ENCODE results near the gene KIAA1614.
"Not testable (repeated sequence)": the region's sequence is repeated elsewhere in the genome, so short reads cannot be mapped to it uniquely, and the experiment has no call there.

Gene KIAA1614

DNA sequence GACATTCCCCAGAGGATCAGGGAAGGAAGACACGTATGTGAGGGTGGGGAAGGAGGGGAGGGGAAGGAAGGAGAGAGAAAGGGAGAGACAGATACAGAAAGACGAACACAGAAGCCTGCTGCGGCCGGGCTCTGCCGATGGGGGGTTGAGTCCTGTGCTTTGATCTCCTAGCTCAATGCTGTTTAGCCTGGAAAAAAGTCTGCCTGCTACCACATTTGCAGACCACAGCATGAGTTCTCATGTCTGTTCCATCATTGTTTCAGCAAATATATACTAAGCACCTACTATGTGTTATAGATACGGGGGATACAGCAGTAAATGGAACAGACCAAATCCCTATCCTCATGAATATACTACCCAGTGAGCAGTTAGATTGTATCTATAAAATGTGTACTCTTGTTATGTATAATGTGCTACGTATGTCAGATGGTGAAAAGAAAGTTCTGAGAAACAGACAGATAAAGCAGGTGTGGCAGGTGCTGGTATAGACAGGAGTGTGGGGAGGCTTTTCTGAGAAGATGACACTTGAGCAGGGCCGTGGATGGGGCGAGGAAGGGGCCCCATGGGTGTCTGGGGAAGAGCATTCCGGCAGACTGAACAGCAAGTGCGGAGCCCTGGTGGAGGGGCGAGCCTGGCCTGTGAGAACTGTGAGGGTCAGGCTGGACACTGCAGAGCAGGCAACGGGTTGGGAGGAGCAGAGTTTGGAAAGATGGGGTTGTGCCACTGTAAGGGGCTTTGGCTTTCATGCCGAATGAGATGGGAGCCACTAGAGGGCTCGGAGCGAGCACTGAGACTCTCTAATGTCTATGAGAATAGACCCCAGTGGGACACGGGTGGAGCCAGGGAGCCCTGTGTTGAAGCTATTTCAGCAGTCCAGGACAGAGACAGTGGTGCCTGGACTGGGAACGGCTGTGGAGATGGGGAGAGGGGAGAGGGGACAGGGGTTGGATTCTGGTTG, 34.1 kb downstream of the KIAA1614 start:
- no peak for DNase-seq

DNA sequence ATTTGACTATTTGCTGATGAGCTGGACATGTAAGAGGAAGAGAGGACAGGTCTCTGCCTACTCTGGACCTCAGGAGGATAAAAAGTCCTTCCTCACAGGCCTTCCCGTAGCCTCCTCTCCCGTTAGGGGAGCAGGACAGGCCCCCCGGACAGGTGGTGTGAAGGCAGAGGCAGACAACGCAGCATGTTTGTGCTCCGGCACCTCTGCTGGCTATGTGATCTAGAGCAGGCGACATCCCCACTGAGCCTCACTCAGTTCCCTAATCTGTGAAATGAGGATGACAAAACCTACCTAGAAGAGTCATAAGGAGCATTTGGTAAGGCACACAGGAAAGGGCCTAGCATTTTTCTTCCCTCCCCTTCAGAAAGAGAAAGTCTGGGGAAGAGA, 34.8 kb downstream of the KIAA1614 start:
- no peak for DNase-seq

DNA sequence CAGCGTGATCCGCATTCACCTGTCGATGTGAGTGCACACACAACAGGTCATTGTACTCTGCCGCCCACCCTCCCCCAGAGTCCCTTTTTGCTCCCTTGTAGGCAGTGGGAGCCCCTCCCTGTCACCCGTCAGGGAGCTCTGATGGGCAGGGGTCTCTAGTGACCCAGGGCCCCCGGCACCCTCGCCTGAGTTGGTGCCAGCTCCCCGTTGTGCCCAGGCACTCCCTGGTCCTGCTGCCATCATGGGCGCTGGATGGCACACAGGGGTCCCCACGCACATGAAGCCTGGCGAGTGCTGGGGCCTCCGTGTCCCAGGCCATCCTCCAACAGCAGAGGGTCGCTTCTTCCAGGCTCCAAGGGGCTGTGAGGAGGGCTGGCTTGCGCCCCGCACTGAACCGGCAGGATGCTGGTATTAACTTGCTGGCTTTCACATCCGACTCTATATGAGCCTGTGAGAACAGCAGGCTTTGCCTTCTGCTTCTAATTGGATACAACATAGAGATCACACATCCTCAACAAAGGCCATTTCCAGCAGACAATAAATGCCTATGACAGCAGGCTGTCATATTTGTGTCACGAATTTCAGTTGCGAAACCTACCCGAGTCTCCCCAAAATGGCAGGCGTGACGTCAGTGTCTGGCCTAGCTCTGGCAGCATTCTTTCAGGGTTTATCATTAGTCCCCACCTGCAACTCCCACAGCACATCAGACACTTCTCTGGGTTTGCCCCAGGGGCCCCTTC, 35.4 kb downstream of the KIAA1614 start:
- DNase-seq: no peak

DNA sequence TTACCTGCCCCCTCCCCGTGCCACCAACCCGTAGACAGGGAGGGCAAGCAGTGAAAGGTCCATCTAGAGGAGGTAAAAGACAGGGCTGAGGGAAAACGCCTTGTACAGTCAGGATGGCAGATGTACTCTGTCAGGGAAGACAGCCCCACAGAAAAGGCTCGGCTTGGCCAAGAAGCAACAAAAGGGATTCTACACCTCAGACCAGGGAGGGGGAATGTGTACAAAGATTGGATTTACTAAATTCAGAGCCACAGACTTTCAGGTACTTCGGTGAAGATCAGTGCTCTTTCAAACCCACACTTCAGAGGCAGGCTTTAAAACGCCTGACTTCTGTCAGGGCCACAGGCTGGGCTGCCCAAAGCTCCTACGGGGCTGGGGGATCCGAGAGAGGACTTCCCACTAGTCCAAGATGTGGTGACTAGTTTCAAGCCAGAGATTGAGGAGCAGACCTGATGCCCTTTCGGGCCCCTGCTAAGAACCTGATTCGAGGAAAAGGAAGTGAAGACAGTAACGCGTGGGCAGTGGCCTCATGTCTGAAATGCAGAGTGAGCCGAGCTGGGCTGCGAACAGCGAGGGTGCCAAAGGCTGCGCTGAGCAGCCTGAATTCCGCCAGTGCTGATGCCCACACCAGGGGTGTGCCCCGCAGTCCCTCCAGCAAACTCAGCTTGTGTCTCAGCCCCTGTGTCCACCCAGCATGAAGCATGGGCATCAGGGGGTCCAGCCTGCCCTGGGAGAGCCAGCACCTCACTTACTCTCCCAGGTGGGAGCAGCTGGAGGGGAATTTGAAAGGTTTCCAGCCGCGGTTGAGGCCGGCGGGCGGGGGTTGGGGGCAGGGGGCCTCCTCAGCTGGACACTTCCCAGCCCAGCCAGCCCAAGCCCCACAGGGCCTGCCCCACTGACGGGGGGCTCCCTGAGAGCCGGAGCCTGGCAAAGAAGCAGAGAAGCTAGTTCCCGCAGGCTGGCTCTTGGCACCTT, 36.2 kb downstream of the KIAA1614 start:
- DNase-seq: no peak

DNA sequence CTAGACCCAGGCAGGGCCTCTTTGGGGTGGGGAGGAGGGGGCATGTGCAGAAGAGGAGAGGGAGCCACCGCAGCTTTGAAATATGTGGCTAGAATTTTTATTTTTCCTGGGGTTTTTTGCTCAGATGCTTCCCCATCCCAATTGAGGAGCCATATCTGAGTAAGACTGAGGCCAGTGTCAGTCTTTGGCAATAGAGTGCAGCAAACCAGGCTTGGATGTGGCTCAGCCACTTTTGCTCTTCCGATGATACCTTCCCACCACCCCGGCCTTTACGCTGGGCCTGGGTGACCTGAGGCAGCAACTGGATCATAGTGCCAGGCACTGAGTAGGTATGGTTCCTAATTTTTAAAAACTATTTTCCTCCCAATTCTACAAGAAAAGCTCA, 36.9 kb downstream of the KIAA1614 start:
- no peak for DNase-seq

DNA sequence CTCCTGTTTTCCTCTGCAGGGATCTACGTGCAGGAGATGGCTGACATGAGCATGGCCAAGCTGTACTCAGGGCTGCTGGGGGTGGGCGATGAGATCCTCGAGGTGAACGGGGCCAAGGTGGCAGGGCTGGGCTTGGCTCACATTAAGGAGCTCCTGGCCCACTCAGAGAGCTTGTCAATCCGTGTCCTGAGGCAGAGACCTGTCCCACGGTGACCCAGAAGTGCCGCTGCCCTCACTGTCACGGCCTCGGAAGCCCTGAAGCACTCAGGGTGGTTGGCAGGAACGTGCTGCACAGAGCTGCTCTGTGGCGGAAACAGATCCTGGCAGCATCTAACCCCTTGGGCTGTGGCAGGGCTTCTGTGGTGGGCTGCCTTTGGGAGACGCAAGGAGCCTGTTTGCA, 37.6 kb downstream of the KIAA1614 start:
- DNase-seq: no peak

DNA sequence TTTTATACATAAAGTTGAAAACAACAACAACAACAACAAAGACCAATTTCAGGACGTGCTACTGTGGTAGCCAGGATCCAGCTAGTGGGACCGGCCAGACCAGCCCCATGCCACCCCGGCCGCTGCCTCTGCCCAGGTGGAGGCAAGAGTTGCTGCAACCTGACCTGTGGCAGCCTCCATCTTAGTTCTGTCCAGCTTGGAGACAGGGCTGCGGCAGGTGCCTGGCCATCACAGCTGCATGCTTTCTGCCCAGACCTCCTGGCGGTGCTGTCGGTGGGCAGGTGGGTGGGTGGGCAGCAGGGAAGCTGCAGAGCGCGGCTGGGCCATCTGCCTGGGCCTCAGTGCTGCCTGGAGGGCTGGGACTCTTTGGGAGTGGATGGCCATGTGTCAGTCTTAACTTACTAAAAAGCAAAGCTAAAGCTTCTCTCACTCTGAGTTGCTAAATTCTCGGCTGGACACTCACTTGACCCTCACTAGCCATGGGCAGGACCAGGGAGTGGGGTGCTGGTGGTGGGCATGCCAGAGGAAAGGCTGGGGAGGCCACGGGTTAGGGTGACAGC, 38.6 kb downstream of the KIAA1614 start:
- no peak for DNase-seq

DNA sequence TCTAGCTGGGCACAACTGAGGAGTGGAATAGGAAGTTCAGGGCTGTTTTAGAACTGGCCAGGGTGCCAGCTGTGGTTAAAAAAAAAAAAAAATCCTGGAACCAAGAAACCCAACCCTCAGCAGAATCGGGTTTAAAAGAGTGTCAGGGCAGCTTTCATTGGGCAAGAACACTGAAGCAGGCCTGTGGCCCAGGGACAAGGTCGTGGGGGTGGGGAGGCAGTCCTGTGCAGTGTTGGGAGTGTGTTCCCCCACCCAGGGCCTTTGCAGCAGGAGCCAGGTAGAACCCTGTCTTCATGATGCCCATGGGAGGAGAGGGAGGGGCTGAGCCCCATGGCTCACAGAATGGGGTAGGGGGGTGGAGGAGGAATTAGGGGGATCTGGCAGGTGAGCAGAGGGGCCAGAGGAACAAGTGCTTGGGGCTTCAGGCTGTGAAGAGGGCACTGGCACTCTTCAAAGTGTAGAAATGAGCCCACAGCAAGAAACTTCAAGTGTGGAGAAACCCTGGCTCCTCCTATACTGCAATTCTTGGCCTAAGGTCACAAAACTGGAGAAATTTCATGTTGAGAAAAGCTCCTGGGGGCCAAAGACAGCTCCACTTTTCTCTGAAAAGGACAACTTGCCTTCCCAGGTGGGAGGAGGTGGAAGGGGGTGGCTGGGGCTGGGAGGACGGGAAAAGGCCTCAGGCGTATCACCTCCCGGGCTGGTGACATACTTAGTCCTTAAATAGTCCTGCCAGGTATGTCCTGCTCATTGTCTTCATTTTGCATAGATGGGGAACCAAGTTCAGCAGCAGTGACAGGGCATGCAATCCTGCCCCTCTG, 39.3 kb downstream of the KIAA1614 start:
- no peak for DNase-seq

DNA sequence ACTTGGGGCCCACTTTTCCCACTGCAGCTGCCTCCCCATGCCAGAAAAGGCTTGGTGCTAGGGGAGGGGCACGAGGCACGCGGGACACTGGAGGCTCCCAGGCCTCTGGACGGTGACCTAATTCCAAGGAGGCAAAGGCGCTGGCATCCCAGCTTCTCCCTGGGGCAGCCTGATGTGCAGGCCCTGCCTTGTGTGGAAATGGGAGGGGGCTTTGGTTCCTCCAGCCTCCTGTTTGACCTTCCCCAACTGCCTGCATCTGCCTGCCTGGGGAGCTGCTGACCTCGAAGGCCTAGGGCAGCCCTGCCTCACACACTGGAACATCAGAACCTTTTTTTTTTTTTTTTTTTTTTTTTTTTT, 39.9 kb downstream of the KIAA1614 start:
- DNase-seq: no peak

DNA sequence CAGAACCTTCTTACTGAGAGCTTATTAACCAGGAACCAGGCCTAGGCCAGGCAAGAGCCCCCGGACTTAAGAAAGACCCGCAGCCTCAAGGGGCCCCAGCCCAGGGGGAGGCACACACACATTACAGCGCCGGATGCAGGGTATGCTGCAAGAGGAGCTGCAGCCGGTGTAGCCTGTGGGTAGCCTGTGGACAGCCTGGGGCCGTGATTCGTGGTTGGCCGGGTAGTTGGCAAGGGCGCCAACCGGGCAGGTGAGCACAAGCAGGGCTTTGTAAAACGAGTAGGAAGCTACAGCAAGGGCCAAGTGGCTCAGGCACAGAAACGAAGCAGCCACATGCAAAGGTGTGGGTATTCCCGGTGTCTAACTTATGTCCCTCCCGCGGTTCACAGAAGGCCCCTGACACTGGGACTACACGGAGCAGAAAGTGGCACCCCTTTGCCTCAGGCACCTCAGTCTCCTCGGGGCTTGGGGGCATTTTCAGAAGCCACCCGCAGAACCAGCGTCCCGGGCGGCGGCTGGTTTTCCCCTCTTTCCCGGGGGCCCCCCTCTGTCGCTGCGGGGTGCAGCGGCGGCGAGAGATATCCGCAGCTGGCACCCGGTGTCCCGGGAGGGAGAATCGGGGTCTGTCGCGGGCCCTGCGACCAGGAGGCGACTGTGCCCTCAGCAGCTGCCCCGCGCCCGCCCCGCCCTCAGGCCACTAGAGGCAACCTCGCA, 40.8 kb downstream of the KIAA1614 start:
- DNase-seq: no peak

DNA sequence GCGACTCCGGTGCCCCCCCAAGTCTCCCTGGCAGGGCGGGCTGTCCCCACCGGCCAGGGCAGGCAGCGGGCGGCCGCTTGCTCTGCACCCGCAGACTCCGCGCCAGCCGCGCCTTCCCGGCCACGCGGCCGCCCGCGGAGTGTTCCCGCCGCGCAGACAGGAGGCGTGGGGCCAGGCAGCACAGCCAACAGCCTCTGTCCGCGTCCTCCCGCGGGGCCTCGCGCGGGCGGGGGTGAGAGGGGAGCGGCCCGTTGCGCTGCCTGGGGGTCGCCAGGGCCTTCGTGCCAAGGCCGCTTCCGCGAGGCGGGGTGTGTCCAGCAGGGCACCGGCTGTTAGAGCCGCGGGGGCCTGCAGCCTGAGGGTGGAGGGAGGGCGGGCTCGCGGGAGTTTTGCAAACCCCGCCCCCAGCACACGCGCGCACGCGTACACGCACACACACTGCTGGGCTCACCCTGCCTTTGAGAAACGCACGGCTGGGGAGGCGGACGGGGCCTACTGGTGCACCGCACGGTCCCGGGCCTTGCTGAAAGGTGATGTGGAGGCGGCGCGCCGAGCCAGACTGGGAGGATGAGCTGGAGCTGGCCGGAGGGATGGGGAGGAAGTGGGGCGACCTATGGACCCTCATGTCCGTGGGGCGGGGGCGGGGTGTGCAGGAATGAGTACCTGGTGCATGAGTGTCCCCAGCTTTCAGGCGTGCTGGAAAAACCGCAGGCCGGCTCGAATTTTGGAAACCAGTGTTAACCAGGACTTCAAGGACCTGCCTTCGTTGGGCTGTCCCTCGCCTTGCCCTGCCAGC, 41.5 kb downstream of the KIAA1614 start:
- no peak for DNase-seq

DNA sequence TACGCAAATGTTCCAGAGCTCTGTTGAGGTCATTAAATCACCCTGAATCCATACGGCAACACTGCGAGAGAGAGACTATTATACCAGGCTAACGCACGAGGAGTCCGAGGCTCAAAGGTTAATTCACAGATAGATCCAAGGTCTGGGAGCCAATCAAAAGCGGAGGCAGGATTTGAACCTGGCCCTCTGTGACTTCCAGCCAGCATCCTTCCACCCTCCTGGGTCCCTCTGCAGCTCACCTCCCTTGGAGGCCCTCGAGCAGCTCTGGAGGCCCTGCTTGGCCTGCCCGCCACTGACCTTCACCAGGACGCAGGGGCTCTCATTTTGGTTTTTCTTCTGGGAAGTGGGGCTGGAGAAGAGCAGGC, 42.1 kb downstream of the KIAA1614 start:
- DNase-seq: no peak

DNA sequence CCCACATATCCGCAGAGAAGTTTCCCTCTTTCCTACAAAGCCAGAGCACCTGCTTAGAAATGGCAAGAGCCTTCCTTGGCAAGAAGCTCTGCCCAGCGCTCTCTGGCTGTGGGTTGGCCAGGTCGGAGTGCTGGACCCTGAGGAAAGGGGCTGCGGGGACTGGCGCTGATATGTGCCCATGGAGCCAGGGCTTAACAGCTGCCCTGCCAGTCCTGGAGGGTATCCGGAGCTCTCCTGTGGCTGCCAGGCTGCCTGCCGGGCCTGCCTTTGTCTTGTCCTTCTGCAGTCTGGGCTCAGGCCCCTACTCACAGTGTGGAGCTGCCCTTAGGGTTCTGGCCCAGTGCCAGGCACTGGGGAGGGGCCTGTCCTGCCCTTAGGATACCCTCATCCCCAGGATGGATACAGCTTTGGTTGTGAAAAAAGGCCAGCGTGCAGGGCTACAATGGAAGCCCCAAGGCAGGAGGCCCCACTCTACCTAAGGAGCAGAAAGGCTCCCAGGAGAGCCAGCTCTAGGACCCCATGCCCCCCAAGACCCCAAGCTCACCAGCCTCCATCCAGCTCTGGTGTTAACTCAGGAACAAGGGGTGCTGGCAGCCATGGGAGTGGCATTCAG, 43.4 kb downstream of the KIAA1614 start:
- no peak for DNase-seq

DNA sequence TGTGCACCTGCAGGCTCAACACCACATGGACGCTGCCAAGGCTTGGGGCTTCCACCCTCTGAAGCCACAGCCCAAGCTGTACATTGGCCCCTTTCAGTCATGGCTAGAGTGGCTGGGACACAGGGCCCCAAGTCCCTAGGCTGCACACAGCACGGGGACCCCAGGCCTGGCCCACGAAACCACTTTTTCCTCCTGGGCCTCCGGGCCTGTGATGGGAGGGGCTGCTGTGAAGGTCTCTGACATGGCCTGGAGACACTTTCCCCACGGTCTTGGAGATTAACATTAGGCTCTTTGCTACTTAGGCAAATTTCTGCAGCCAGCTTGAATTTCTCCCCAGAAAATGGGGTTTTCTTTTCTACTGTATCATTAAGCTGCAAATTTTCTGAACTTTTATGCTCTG, 46.9 kb downstream of the KIAA1614 start:
- DNase-seq: not testable (repeated sequence)

DNA sequence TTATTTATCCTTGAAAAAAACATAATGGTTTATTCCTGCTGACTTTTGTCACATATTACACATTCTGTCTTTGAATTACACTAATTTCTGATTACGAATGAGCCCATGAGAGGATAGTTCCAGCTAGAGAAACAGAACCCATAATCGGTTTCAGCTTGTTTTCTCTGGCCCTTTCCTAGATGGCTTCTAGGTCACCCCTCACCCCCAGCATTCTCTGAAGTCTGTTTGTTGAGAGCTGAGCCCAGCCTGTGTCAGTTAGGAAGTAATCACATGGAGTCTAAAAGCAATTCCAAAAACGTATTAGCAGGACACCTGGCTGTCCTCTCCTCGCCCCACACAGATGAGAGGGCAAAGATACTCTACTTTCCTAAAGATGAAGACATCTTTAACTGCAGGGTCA, 48.9 kb downstream of the KIAA1614 start:
- no peak for DNase-seq

DNA sequence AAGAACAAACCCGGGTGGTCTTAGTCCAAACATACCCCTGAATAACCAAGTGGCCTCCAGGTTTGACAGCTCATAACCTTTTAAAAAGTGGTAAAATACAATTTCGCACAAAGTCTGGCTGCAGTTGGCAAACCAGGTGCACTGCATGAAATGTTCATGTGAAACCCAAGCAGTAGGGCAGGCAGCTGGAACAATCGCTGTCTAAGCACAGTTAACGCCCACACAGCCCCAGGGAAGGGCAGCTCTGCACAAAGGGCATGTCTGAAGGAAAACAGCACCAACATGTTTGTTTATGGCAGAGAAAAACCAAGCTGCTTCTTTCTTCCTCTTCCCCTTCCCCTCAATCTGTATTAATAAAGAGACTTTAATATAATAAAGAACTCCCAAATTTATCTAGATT, 49.5 kb downstream of the KIAA1614 start:
- peak; percentile 31 for DNase-seq

DNA sequence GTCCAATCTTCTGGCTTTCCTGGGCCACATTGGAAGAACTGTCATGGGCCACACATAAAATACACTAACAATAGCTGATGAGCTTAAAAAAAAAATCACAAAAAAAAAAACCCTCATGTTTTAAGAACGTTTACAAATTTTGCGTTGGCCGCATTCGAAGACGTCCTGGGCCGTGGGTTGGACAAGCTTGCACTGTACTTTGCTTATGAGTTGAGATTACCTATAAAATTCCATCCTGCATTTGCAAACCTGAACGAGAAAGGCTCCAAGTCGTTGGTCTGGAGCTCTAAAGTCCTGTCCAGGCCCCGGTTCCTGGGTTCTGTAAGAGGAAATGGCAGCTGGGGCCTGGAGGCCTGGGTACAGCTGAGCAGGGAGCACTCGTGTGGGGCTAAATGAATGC, 51.4 kb downstream of the KIAA1614 start:
- no peak for DNase-seq

DNA sequence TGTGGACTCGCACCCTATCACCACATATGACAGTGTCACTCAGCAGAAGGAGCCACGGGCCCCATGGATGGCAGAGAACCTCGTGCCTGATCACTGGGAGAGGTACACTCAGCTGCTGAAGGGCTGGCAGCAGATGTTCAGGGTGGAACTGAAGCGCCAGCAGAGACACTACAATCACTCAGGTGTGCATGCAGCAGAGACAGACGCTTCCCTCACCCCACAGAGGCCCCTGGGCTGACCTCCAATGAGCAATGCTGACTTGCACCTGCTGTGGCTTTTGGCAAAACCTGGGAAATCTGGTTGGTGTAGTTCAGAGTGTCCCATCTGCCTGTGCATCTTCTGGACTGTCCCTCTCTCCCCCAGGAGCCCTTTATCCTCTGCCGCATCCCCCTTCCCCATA, 51.9 kb downstream of the KIAA1614 start:
- DNase-seq: peak; percentile 67

DNA sequence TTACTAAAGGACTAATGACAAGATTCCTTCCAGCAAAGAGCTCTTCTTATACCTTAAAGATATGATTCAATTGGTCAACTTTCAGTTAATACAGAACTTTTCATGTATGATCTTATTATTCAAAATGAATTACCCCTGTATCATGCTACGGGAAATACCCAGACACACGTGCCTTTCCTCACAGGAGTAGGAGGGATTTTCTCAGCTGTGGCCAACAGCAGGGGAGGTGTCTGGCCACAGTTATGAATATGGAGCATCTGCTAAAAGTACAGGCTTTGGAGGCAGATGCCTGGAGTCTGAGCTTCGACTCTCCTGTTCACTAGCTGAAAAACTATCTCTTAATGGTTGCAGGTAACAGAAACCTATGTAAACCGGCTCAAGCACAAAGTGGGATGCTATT, 53.6 kb downstream of the KIAA1614 start:
- DNase-seq: no peak

Measured in NCI-H510A (cell line).